Gastrocnemius medialis (tissue), 4 donors: ENCODE measurements around the gene COG7.

Source experiments
- POLR2A ChIP-seq, 2 donors: fragments of 450-650 bp; IDR thresholded peaks; one replicate each; pipeline ENCODE4 v1.6.1; 2017; ENCODE audit warnings: antibody characterized with exemption in 2 of 2, mild to moderate bottlenecking in 2 of 2, moderate library complexity in 2 of 2
- TF ChIP-seq, protein P1 (sequence below), 5 experiments: fragments of 450-650 bp in 3 of 5; fragments of 200-600 bp in 2 of 5; sonication (generic) in 2 of 5; IDR thresholded peaks in 4 of 5; conservative IDR thresholded peaks in 1 of 5; 1 replicate in 4 of 5; 2 replicates in 1 of 5; pipeline ENCODE4 v1.5.1; 2016 to 2019; ENCODE audit warnings: antibody characterized with exemption in 5 of 5, mild to moderate bottlenecking in 3 of 5, moderate library complexity in 3 of 5

DNA sequence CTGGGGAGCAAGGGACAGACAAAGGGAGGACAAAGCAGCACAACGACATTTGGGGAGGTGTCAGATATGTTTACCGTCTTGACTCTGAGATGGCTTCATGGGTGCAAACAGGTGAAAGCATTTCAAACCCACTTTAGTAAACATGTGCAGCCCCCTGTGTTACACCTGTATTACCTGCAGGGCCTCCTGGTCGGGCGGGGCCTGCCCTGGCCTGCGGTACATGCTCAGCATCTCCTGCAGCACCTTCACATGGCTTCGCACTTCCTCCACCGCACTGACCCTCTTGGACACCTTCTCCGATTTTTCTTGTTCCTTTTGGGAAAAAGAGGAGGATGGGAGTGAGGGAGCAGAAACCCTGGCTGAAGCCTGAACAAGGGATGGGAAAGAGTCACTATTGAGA, 32.9 kb upstream of the COG7 start:
- TF ChIP-seq, protein P1, sequence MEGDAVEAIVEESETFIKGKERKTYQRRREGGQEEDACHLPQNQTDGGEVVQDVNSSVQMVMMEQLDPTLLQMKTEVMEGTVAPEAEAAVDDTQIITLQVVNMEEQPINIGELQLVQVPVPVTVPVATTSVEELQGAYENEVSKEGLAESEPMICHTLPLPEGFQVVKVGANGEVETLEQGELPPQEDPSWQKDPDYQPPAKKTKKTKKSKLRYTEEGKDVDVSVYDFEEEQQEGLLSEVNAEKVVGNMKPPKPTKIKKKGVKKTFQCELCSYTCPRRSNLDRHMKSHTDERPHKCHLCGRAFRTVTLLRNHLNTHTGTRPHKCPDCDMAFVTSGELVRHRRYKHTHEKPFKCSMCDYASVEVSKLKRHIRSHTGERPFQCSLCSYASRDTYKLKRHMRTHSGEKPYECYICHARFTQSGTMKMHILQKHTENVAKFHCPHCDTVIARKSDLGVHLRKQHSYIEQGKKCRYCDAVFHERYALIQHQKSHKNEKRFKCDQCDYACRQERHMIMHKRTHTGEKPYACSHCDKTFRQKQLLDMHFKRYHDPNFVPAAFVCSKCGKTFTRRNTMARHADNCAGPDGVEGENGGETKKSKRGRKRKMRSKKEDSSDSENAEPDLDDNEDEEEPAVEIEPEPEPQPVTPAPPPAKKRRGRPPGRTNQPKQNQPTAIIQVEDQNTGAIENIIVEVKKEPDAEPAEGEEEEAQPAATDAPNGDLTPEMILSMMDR (IDR thresholded peaks at IDR 0.05 in 4 of 5, conservative IDR thresholded peaks at IDR 0.05 in 1 of 5) = no peak
- no peak for TF ChIP-seq POLR2A (IDR thresholded peaks at IDR 0.05)
